Trophoblast cell (in vitro differentiated cells and primary cell): ENCODE data around the gene DLGAP4.

Source experiments
- DNase-seq, 2 donors: peaks; one replicate each; pipeline ENCODE4 v3.0.0-alpha.2; 2016
- H2AFZ ChIP-seq: 2 replicates; pipeline ENCODE4 v1.6.1; 2013; ENCODE audit warnings: low read length, moderate library complexity, mild to moderate bottlenecking; ENCODE audit not compliant: insufficient read depth, poor library complexity
- H2AK5ac ChIP-seq: 2 replicates; pipeline ENCODE4 v1.6.1; 2013; ENCODE audit warnings: mild to moderate bottlenecking, low read length
- H2BK120ac ChIP-seq: 2 replicates; pipeline ENCODE4 v1.6.1; 2013; ENCODE audit warnings: low read length, mild to moderate bottlenecking, moderate library complexity; ENCODE audit not compliant: insufficient read depth, poor library complexity
- H2BK12ac ChIP-seq: 2 replicates; pipeline ENCODE4 v1.6.1; 2013; ENCODE audit warnings: mild to moderate bottlenecking, low read length, moderate library complexity
- H2BK5ac ChIP-seq: 2 replicates; pipeline ENCODE4 v1.6.1; 2013; ENCODE audit warnings: low read length, low read depth, moderate library complexity, mild to moderate bottlenecking; ENCODE audit not compliant: poor library complexity
- H3K14ac ChIP-seq: 2 replicates; pipeline ENCODE4 v1.6.1; 2013; ENCODE audit warnings: mild to moderate bottlenecking, low read length
- H3K18ac ChIP-seq: 2 replicates; pipeline ENCODE4 v1.6.1; 2013; ENCODE audit warnings: mild to moderate bottlenecking, low read length
- H3K23ac ChIP-seq: 2 replicates; pipeline ENCODE4 v1.6.1; 2013; ENCODE audit warnings: low read length
- H3K27ac ChIP-seq: 2 replicates; pipeline ENCODE4 v1.5.1; 2013; ENCODE audit warnings: low read depth, mild to moderate bottlenecking, inconsistent platforms, low read length, moderate library complexity
- H3K27me3 ChIP-seq: 2 replicates; pipeline ENCODE4 v1.6.1; 2013; ENCODE audit warnings: inconsistent platforms, mild to moderate bottlenecking, low read length, moderate library complexity; ENCODE audit not compliant: insufficient read depth
- H3K36me3 ChIP-seq, 2 experiments: 1 replicate in 1 of 2; 2 replicates in 1 of 2; pipeline ENCODE4 v1.6.1; 2013; ENCODE audit warnings: low read length in 2 of 2, mild to moderate bottlenecking in 2 of 2, moderate library complexity in 1 of 2; ENCODE audit not compliant: insufficient read depth in 2 of 2, control insufficient read depth in 1 of 2
- H3K4ac ChIP-seq: 2 replicates; pipeline ENCODE4 v1.6.1; 2013; ENCODE audit warnings: low read depth, mild to moderate bottlenecking, low read length, moderate library complexity
- H3K4me1 ChIP-seq, 2 experiments: 1 replicate in 1 of 2; 2 replicates in 1 of 2; pipeline ENCODE4 v1.6.1; 2013; ENCODE audit warnings: low read length in 2 of 2, mild to moderate bottlenecking in 2 of 2, moderate library complexity in 1 of 2; ENCODE audit not compliant: insufficient read depth in 2 of 2, control insufficient read depth in 1 of 2
- H3K4me2 ChIP-seq: 2 replicates; pipeline ENCODE4 v1.6.1; 2013; ENCODE audit warnings: inconsistent platforms, mild to moderate bottlenecking, low read length, moderate library complexity
- H3K4me3 ChIP-seq: 2 replicates; pipeline ENCODE4 v1.5.1; 2013; ENCODE audit warnings: mild to moderate bottlenecking, low read depth, low read length, inconsistent platforms
- H3K79me1 ChIP-seq: one replicate; pipeline ENCODE4 v1.6.1; 2013; ENCODE audit warnings: low read length
- H3K79me2 ChIP-seq: 2 replicates; pipeline ENCODE4 v1.6.1; 2013; ENCODE audit warnings: low read length, mild to moderate bottlenecking; ENCODE audit not compliant: control insufficient read depth, insufficient read depth, poor library complexity
- H3K9ac ChIP-seq: 2 replicates; pipeline ENCODE4 v1.6.1; 2013; ENCODE audit warnings: mild to moderate bottlenecking, low read length
- H3K9me3 ChIP-seq: 2 replicates; pipeline ENCODE4 v1.6.1; 2013; ENCODE audit warnings: low read depth, mild to moderate bottlenecking, control low read depth, inconsistent platforms, low read length; ENCODE audit not compliant: insufficient read depth
- H4K12ac ChIP-seq: 2 replicates; pipeline ENCODE4 v1.6.1; 2013; ENCODE audit warnings: low read depth, mild to moderate bottlenecking, low read length, moderate library complexity
- H4K8ac ChIP-seq: 2 replicates; pipeline ENCODE4 v1.6.1; 2013; ENCODE audit warnings: low read depth, mild to moderate bottlenecking, low read length, moderate library complexity
- H4K91ac ChIP-seq: one replicate; pipeline ENCODE4 v1.6.1; 2013; ENCODE audit warnings: low read depth, mild to moderate bottlenecking, low read length, moderate library complexity
- WGBS: extraction: QIAGEN DNeasy Blood & Tissue Kit; methylation state at CpG from one replicate; pipeline ENCODE4 v1.1.7; 2013; ENCODE audit warnings: missing lambda C conversion rate; ENCODE audit not compliant: insufficient read length, insufficient coverage; ENCODE audit errors: extremely low coverage; 5-methylcytosine and 5-hydroxymethylcytosine counted together

DLGAP4 gene

GRCh38 chr20:36360429-36360828 lies 54.3 kb downstream of the DLGAP4 start:
- no CpG with 5 or more reads among the region's 10 CpGs for WGBS
- H3K23ac ChIP-seq = no peak overlapping the region
- H3K27me3 ChIP-seq = no peaks in the 10 kb centered on the region
- no peak overlapping the region for H2AK5ac ChIP-seq
- H3K14ac ChIP-seq = no peak overlapping the region
- H4K91ac ChIP-seq = no peak overlapping the region
- H3K9ac ChIP-seq = no peak overlapping the region
- no peak overlapping the region for H4K12ac ChIP-seq
- H2BK120ac ChIP-seq = no peak overlapping the region
- no peak overlapping the region for H2AFZ ChIP-seq
- H2BK5ac ChIP-seq = no peak overlapping the region
- H3K4me2 ChIP-seq = no peak overlapping the region
- H4K8ac ChIP-seq = no peak overlapping the region
- H3K4me3 ChIP-seq = no peak overlapping the region
- no peak overlapping the region for H3K18ac ChIP-seq
- H3K79me2 ChIP-seq = no peaks in the 10 kb centered on the region
- H3K27ac ChIP-seq = no peak overlapping the region
- H3K9me3 ChIP-seq = no peaks in the 10 kb centered on the region
- H3K36me3 ChIP-seq = no peaks in the 10 kb centered on the region
- H3K4ac ChIP-seq = no peak overlapping the region
- no peak overlapping the region for H2BK12ac ChIP-seq
- no peak for DNase-seq
- H3K4me1 ChIP-seq = no peaks in the 10 kb centered on the region
- H3K79me1 ChIP-seq = no peaks in the 10 kb centered on the region

GRCh38 chr20:36361406-36361805 lies 55.3 kb downstream of the DLGAP4 start:
- Histone ChIP-seq H3K27ac (no peak overlapping the region), H2AFZ (no peak overlapping the region), H3K9me3 (no peaks in the 10 kb centered on the region), H3K14ac (no peak overlapping the region), H2BK5ac (no peak overlapping the region), H2AK5ac (no peak overlapping the region), H2BK120ac (no peak overlapping the region), H2BK12ac (no peak overlapping the region), H3K23ac (no peak overlapping the region), H3K4ac (no peak overlapping the region), H3K4me3 (no peak overlapping the region), H3K9ac (no peak overlapping the region), H3K18ac (no peak overlapping the region), H3K27me3 (no peaks in the 10 kb centered on the region), H4K12ac (no peak overlapping the region), H3K4me1 (no peaks in the 10 kb centered on the region), H3K36me3 (no peaks in the 10 kb centered on the region), H3K79me2 (no peaks in the 10 kb centered on the region), H3K79me1 (no peaks in the 10 kb centered on the region), H4K91ac (no peak overlapping the region), H3K4me2 (no peak overlapping the region), H4K8ac (no peak overlapping the region)
- no peak for DNase-seq
- no CpG with 5 or more reads among the region's 9 CpGs for WGBS

DNA sequence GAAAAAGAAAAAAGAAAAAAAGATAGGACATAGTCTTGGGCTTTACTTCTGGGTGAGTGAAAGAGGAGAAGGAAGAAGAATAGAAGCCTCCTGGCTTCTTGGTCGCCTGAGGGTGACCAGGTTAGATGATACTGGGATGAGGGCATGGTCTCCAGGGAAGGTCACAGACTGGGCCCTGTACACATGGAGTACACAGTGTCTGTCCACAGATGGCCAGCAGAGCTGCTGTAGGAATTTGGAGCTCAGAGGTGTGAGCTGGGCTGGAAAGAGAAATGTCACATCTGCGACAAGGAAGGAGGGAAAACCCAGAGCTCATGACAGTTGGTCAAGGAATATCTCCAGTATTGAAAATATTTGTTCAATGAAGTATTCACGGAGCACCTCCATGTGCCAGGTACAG lies 56.1 kb downstream of the DLGAP4 start:
- no peak overlapping the region for H2AK5ac ChIP-seq
- no peaks in the 10 kb centered on the region for H3K4me1 ChIP-seq
- no peak overlapping the region for H3K14ac ChIP-seq
- no peaks in the 10 kb centered on the region for H3K9me3 ChIP-seq
- H3K4ac ChIP-seq = no peak overlapping the region
- no peak overlapping the region for H2BK120ac ChIP-seq
- no peak overlapping the region for H2BK12ac ChIP-seq
- H3K18ac ChIP-seq = no peak overlapping the region
- no peaks in the 10 kb centered on the region for H3K79me2 ChIP-seq
- no peak overlapping the region for H3K23ac ChIP-seq
- H2BK5ac ChIP-seq = no peak overlapping the region
- H3K27me3 ChIP-seq = no peaks in the 10 kb centered on the region
- no peak overlapping the region for H4K12ac ChIP-seq
- no peak overlapping the region for H3K9ac ChIP-seq
- no peak overlapping the region for H4K91ac ChIP-seq
- no peak overlapping the region for H2AFZ ChIP-seq
- peak; percentile 55 to 72 for DNase-seq
- no peak overlapping the region for H3K4me3 ChIP-seq
- no peak overlapping the region for H4K8ac ChIP-seq
- no peak overlapping the region for H3K4me2 ChIP-seq
- no peaks in the 10 kb centered on the region for H3K79me1 ChIP-seq
- no CpG with 5 or more reads among the region's 3 CpGs for WGBS
- H3K36me3 ChIP-seq = no peaks in the 10 kb centered on the region
- H3K27ac ChIP-seq = no peak overlapping the region

GRCh38 chr20:36362978-36363713 lies 57.0 kb downstream of the DLGAP4 start:
- Histone ChIP-seq H2BK12ac (no peak overlapping the region), H2AK5ac (no peak overlapping the region), H3K79me2 (no peaks in the 10 kb centered on the region), H4K12ac (no peak overlapping the region), H3K27ac (no peak overlapping the region), H3K23ac (no peak overlapping the region), H2BK120ac (no peak overlapping the region), H4K91ac (no peak overlapping the region), H2AFZ (no peak overlapping the region), H4K8ac (no peak overlapping the region), H3K9ac (no peak overlapping the region), H3K4ac (no peak overlapping the region), H3K27me3 (no peaks in the 10 kb centered on the region), H3K18ac (no peak overlapping the region), H3K4me2 (no peak overlapping the region), H3K79me1 (no peaks in the 10 kb centered on the region), H3K4me1 (no peaks in the 10 kb centered on the region), H2BK5ac (no peak overlapping the region), H3K4me3 (no peak overlapping the region), H3K9me3 (no peaks in the 10 kb centered on the region), H3K14ac (no peak overlapping the region), H3K36me3 (no peaks in the 10 kb centered on the region)
- DNase-seq = peak in 1 of 2 donors; percentile 46
- no CpG with 5 or more reads among the region's 9 CpGs for WGBS
